SU-DHL-6 (cell line): Measurements from ENCODE around the gene ZNF205.

ENCODE experiments used
- EZH2phosphoT487 ChIP-seq: fragments of 200-600 bp; sonication (generic), shearing (Covaris generic); conservative IDR thresholded peaks from 2 replicates; pipeline ENCODE4 v1.6.1; 2018; ENCODE audit warnings: mild to moderate bottlenecking, antibody characterized with exemption, low read length, moderate library complexity, mixed read lengths
- TF ChIP-seq, protein P1 (sequence below): fragments of 200-600 bp; sonication (generic); IDR thresholded peaks from one replicate; pipeline ENCODE4 v1.5.1; 2017; ENCODE audit warnings: antibody characterized with exemption, mild to moderate bottlenecking, low read length, moderate library complexity; ENCODE audit not compliant: insufficient read depth, poor library complexity, severe bottlenecking

DNA sequence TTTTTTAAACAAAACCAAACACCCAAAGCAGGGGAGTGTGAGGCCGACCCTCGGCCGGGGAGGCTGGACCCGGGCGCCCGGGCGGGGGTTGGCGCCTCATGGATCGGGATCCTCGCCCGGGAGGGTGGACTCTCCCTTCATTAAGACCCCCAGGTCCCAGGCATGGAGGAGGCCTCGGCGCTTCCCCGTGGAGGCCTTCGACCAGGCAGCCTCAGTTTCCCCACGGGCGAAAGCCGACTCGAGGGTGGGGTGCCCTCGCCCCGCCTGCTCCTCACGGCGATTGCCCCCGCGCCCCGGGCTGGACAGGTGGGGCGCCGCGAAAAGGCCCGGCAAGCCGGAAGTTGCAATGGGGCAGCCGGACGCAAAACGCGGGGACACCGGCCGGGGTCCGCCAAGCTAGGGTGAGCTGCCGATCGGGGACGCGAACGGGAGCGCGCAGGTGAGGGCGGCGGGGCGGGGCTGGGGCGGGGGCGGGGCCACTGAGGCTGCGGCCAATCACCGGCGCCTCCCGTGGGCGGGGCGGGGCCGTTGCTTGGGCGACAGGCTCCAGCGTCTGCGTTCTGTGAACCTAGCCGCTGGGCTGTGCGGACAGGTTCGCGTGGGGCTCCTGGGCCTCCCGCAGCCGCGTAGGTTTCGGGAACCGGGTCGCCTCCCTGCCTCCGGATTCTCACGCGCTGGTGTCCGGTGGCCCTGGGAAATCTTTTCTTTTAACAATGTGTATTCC is 6.0 kb upstream of the ZNF205 start:
- TF ChIP-seq, protein P1, sequence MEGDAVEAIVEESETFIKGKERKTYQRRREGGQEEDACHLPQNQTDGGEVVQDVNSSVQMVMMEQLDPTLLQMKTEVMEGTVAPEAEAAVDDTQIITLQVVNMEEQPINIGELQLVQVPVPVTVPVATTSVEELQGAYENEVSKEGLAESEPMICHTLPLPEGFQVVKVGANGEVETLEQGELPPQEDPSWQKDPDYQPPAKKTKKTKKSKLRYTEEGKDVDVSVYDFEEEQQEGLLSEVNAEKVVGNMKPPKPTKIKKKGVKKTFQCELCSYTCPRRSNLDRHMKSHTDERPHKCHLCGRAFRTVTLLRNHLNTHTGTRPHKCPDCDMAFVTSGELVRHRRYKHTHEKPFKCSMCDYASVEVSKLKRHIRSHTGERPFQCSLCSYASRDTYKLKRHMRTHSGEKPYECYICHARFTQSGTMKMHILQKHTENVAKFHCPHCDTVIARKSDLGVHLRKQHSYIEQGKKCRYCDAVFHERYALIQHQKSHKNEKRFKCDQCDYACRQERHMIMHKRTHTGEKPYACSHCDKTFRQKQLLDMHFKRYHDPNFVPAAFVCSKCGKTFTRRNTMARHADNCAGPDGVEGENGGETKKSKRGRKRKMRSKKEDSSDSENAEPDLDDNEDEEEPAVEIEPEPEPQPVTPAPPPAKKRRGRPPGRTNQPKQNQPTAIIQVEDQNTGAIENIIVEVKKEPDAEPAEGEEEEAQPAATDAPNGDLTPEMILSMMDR = no peak
- TF ChIP-seq EZH2phosphoT487 = no peak
